ENCODE results near the gene EFHC1. TPM values are rescaled to one million over a fixed set of nuclear protein-coding genes. Genes with fewer than 3 reads are reported as not detected.

Gene EFHC1
- total and polyA plus RNA-seq, 2 of the 13 experiments (the other 11 are each of a cell fraction or from before 2014, with no cell fraction given): 23.4 to 29.5 TPM

DNA sequence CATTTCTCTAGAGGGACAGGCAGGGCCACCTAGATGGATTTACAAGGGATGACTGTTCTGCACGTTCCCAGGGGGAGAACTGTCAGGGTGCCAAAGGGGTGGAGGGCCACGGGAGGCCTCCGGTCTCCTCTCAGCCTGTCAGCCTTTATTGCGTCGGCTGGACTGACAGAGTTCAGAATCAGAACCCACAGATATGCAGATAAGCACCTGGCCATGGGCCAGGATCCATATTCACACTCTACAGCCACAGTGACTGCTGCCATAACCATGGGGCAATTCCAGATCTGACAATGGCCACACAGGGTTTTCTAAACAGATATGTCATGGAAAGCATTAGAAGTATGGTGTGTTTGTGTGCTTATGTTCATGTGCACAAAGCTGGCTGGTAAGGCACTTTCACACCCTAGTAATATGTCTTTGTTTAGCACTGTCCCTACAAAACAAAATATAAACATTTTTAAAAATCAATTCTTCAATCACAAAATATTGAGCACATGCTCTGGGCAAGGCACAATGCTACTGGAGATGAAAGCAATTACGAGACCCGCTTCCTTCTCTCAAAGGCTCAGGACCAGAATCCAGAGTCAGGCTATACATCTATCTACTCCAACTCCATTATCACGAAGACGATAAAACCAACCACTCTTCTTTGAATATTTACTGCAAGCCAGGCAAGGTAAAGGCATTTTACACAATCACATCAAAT is 127.7 kb downstream of the EFHC1 start (continued):
- TF ChIP-seq, protein P1, sequence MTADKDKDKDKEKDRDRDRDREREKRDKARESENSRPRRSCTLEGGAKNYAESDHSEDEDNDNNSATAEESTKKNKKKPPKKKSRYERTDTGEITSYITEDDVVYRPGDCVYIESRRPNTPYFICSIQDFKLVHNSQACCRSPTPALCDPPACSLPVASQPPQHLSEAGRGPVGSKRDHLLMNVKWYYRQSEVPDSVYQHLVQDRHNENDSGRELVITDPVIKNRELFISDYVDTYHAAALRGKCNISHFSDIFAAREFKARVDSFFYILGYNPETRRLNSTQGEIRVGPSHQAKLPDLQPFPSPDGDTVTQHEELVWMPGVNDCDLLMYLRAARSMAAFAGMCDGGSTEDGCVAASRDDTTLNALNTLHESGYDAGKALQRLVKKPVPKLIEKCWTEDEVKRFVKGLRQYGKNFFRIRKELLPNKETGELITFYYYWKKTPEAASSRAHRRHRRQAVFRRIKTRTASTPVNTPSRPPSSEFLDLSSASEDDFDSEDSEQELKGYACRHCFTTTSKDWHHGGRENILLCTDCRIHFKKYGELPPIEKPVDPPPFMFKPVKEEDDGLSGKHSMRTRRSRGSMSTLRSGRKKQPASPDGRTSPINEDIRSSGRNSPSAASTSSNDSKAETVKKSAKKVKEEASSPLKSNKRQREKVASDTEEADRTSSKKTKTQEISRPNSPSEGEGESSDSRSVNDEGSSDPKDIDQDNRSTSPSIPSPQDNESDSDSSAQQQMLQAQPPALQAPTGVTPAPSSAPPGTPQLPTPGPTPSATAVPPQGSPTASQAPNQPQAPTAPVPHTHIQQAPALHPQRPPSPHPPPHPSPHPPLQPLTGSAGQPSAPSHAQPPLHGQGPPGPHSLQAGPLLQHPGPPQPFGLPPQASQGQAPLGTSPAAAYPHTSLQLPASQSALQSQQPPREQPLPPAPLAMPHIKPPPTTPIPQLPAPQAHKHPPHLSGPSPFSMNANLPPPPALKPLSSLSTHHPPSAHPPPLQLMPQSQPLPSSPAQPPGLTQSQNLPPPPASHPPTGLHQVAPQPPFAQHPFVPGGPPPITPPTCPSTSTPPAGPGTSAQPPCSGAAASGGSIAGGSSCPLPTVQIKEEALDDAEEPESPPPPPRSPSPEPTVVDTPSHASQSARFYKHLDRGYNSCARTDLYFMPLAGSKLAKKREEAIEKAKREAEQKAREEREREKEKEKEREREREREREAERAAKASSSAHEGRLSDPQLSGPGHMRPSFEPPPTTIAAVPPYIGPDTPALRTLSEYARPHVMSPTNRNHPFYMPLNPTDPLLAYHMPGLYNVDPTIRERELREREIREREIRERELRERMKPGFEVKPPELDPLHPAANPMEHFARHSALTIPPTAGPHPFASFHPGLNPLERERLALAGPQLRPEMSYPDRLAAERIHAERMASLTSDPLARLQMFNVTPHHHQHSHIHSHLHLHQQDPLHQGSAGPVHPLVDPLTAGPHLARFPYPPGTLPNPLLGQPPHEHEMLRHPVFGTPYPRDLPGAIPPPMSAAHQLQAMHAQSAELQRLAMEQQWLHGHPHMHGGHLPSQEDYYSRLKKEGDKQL (CRISPR knock-in tag; IDR thresholded peaks at IDR 0.05; ENCODE audit: low read depth): no peak
- no peak for TF ChIP-seq ZNF225 (CRISPR knock-in tag; IDR thresholded peaks at IDR 0.05)
- TF ChIP-seq ZBTB21 (CRISPR knock-in tag; IDR thresholded peaks at IDR 0.05): no peak
- TF ChIP-seq, protein P2, sequence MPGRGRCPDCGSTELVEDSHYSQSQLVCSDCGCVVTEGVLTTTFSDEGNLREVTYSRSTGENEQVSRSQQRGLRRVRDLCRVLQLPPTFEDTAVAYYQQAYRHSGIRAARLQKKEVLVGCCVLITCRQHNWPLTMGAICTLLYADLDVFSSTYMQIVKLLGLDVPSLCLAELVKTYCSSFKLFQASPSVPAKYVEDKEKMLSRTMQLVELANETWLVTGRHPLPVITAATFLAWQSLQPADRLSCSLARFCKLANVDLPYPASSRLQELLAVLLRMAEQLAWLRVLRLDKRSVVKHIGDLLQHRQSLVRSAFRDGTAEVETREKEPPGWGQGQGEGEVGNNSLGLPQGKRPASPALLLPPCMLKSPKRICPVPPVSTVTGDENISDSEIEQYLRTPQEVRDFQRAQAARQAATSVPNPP (CRISPR knock-in tag; IDR thresholded peaks at IDR 0.05): no peak
- TF ChIP-seq, protein P3, sequence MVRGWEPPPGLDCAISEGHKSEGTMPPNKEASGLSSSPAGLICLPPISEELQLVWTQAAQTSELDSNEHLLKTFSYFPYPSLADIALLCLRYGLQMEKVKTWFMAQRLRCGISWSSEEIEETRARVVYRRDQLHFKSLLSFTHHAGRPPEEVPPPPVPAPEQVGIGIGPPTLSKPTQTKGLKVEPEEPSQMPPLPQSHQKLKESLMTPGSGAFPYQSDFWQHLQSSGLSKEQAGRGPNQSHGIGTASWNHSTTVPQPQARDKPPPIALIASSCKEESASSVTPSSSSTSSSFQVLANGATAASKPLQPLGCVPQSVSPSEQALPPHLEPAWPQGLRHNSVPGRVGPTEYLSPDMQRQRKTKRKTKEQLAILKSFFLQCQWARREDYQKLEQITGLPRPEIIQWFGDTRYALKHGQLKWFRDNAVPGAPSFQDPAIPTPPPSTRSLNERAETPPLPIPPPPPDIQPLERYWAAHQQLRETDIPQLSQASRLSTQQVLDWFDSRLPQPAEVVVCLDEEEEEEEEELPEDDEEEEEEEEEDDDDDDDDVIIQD (CRISPR knock-in tag; IDR thresholded peaks at IDR 0.05; ENCODE audit: low read depth): no peak; the same call in 1 of the 2 replicates
- no peak for TF ChIP-seq TOPORS (CRISPR knock-in tag; IDR thresholded peaks at IDR 0.05)
- TF ChIP-seq PRPF4 (IDR thresholded peaks at IDR 0.05; ENCODE audit: low read depth, low read length, poor library complexity, severe bottlenecking): no peak
- no peak for TF ChIP-seq HIVEP1 (CRISPR knock-in tag; IDR thresholded peaks at IDR 0.05)
- TF ChIP-seq KDM6A (CRISPR knock-in tag; IDR thresholded peaks at IDR 0.05; ENCODE audit: low read depth): no peak
- TF ChIP-seq, protein P4, sequence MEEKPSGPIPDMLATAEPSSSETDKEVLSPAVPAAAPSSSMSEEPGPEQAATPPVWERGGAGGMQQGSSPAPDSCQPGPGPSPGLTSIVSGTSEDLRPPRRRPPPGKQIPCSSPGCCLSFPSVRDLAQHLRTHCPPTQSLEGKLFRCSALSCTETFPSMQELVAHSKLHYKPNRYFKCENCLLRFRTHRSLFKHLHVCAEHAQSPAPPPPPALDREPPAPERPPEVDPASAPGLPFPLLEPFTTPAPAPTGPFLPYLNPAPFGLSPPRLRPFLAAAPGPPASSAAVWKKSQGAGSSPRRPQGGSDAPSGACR (CRISPR knock-in tag; IDR thresholded peaks at IDR 0.05): 0 out of 2 replicates have a peak, but pooled peaks have one; percentile 37
- TF ChIP-seq ZNF296 (CRISPR knock-in tag; conservative IDR thresholded peaks at IDR 0.05): no peak
- TF ChIP-seq, protein P5, sequence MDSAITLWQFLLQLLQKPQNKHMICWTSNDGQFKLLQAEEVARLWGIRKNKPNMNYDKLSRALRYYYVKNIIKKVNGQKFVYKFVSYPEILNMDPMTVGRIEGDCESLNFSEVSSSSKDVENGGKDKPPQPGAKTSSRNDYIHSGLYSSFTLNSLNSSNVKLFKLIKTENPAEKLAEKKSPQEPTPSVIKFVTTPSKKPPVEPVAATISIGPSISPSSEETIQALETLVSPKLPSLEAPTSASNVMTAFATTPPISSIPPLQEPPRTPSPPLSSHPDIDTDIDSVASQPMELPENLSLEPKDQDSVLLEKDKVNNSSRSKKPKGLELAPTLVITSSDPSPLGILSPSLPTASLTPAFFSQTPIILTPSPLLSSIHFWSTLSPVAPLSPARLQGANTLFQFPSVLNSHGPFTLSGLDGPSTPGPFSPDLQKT (CRISPR knock-in tag; IDR thresholded peaks at IDR 0.05; ENCODE audit: borderline replicate concordance): no peak
- TF ChIP-seq ZNF674 (CRISPR knock-in tag; IDR thresholded peaks at IDR 0.05; ENCODE audit: low read depth): no peak
- TF ChIP-seq ZNF30 (CRISPR knock-in tag; IDR thresholded peaks at IDR 0.05): no peak
- TF ChIP-seq, protein P6, sequence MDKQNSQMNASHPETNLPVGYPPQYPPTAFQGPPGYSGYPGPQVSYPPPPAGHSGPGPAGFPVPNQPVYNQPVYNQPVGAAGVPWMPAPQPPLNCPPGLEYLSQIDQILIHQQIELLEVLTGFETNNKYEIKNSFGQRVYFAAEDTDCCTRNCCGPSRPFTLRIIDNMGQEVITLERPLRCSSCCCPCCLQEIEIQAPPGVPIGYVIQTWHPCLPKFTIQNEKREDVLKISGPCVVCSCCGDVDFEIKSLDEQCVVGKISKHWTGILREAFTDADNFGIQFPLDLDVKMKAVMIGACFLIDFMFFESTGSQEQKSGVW (CRISPR knock-in tag; IDR thresholded peaks at IDR 0.05; ENCODE audit: borderline replicate concordance): no peak
- 0 out of 2 replicates have a peak, but pooled peaks have one; percentile 51 for TF ChIP-seq THYN1 (CRISPR knock-in tag; IDR thresholded peaks at IDR 0.05; ENCODE audit: borderline replicate concordance, low read depth)
- no peak for TF ChIP-seq ZC3H4 (CRISPR knock-in tag; IDR thresholded peaks at IDR 0.05; ENCODE audit: borderline replicate concordance)
- 0 out of 2 replicates have a peak, but pooled peaks have one; percentile 9 for TF ChIP-seq ZNF777 (CRISPR knock-in tag; IDR thresholded peaks at IDR 0.05)
